Adrenal gland (tissue), 5 donors: ENCODE measurements around the gene PARP2.

Source experiments
- CTCF ChIP-seq, 6 experiments: fragments of 450-650 bp in 4 of 6; fragments of 200-600 bp in 2 of 6; sonication (generic) in 1 of 6; IDR thresholded peaks; 1 replicate in 5 of 6; 2 replicates in 1 of 6; pipeline versions ENCODE4 v1.5.1 to v1.8.0; 2016 to 2021; ENCODE audit warnings: antibody characterized with exemption in 6 of 6, mild to moderate bottlenecking in 2 of 6, moderate library complexity in 1 of 6
- POLR2A ChIP-seq, 2 donors: fragments of 450-650 bp; IDR thresholded peaks; one replicate each; pipeline ENCODE4 v1.6.1; 2017; ENCODE audit warnings: antibody characterized with exemption in 2 of 2, mild to moderate bottlenecking in 2 of 2, moderate library complexity in 1 of 2
- donor health status: DM: no; HTN: no; CAD: no.

GRCh38 chr14:20332788-20333493 lies 10.5 kb upstream of the PARP2 start, which contains the start of gene CCNB1IP1:
- TF ChIP-seq CTCF (IDR thresholded peaks at IDR 0.05) (peak in 1 of 6 experiments; percentile 4), POLR2A (IDR thresholded peaks at IDR 0.05) (peak in 1 of 2 donors; percentile 43)
